ENCODE results near the gene WDR93. TPM values are rescaled to one million over a fixed set of nuclear protein-coding genes. Genes with fewer than 3 reads are reported as not detected.

WDR93 gene
- total RNA-seq, 1 experiment from 2014 or later, result not detected

- Histone ChIP-seq H3K4me1 (no peaks in the 10 kb centered on the region), H3K9me3 (replicated peaks) (no peaks in the 10 kb centered on the region), H3K27me3 (0 out of 2 replicates have a peak, but pooled peaks cover 3% of the 10 kb centered on the region), H3K36me3 (no peaks in the 10 kb centered on the region), H3K4me3 (no peak overlapping the region), H3K27ac (no peak overlapping the region)
- no peak for DNase-seq
Observed at GRCh38 chr15:89758283-89758682, 67.7 kb downstream of the WDR93 start.

DNA sequence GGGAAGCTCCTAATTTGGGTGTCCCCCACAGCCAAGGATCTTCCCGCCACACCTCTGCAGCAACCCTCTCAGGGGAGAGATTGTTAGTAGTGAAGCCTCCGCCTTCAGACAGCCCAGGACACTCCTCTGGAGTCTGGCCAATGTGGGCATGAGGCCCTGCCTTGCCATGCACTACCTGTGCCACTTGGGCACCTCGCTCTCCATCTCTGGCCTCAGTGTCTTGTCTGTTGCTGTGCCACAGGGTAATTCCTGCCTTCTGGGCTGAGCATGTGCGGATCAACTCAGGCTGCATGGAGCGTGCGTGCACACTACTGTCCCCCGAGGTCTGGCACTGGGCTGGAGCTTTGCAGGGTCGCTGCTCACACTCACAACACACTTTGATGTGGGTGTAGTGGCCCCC, 68.4 kb downstream of the WDR93 start:
- no peak overlapping the region for H3K27ac ChIP-seq

GRCh38 chr15:89759835-89760234, 69.2 kb downstream of the WDR93 start:
- Histone ChIP-seq H3K4me1 (no peaks in the 10 kb centered on the region), H3K27me3 (0 out of 2 replicates have a peak, but pooled peaks cover 3% of the 10 kb centered on the region), H3K27ac (no peak overlapping the region), H3K36me3 (no peaks in the 10 kb centered on the region), H3K9me3 (replicated peaks) (no peaks in the 10 kb centered on the region), H3K4me3 (no peak overlapping the region)
- DNase-seq, result no peak

More for the DNA sequence above, 68.4 kb downstream of the WDR93 start:
- Histone ChIP-seq H3K4me3 (no peak overlapping the region), H3K27me3 (0 out of 2 replicates have a peak, but pooled peaks cover 3% of the 10 kb centered on the region), H3K4me1 (no peaks in the 10 kb centered on the region), H3K36me3 (no peaks in the 10 kb centered on the region), H3K9me3 (replicated peaks) (no peaks in the 10 kb centered on the region)
- DNase-seq, result no peak

GRCh38 chr15:89760303-89761008, 69.8 kb downstream of the WDR93 start:
- Histone ChIP-seq H3K36me3 (no peaks in the 10 kb centered on the region), H3K27ac (no peak overlapping the region), H3K4me1 (no peaks in the 10 kb centered on the region), H3K27me3 (0 out of 2 replicates have a peak, but pooled peaks cover 3% of the 10 kb centered on the region), H3K9me3 (replicated peaks) (no peaks in the 10 kb centered on the region), H3K4me3 (no peak overlapping the region)
- DNase-seq, result peak; percentile 60 to 88

DNA sequence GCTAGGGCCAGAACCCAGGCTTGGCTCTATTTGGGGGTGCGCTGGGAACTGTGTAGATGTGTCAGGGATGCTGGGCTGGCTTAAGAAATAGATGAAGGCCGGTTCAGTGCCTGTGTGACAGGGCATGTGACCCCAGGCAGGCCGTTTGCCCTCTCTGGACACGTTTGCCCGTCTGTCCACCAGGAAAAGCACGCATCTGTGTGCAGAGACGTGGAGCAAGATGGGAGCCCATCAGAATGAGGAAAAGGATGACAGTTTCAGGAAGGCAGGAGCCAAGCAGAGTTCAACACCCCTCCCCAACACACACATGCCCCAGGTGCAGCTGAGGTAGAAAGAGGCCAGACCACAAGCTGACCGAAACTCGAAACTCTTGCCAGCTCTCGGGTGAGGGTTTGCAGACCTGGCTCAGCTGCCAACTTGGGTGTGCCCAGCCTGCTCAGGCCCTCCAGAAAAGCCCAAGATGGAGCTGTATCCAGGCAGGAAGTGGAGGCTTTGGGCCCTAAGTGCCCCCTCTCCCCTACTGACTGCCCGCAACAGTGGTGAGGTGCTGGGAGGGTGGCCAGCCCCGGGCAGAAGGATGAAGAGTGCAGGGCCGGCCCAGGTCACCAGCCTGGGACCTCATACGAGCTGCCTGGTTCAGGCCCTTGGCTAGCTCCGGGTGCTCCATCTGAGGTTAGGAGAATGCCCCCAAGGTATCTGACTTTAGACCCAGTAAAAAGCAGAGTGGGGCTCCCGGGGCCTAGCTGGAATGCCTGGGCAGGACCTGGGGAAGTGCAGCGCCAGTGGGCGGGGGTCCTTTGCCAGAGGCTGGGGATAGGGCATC, 70.6 kb downstream of the WDR93 start:
- H3K4me3 ChIP-seq, result no peak overlapping the region
- H3K9me3 ChIP-seq (replicated peaks), result no peaks in the 10 kb centered on the region
- 0 out of 2 replicates have a peak, but pooled peaks cover 3% of the 10 kb centered on the region for H3K27me3 ChIP-seq
- no peak for DNase-seq
- no peak overlapping the region for H3K27ac ChIP-seq
- H3K36me3 ChIP-seq, result no peaks in the 10 kb centered on the region
- no peaks in the 10 kb centered on the region for H3K4me1 ChIP-seq

DNA sequence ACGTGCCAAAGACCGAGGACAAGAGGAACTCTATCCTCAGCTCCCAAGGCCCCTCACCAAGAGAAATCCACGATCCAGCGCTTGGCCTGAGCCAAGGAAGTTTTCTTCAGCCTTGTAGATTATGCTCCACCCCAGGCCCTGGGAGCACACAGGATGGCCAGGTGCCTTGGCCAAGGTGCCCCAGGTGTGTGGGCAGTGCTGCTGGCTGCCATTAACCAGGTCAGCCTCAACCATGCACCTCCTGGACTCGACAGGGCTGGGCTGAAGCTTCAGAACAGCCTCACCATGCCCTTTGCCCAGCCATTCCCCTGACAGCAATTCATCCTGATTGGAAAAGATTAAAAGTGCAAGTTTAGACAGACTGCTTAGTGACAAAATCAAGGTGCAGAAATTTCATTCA, 71.3 kb downstream of the WDR93 start:
- DNase-seq, result no peak
- Histone ChIP-seq H3K27me3 (0 out of 2 replicates have a peak, but pooled peaks cover 3% of the 10 kb centered on the region), H3K36me3 (no peaks in the 10 kb centered on the region), H3K9me3 (replicated peaks) (no peaks in the 10 kb centered on the region), H3K4me1 (no peaks in the 10 kb centered on the region), H3K4me3 (no peak overlapping the region), H3K27ac (no peak overlapping the region)

- Histone ChIP-seq H3K27me3 (no peaks in the 10 kb centered on the region), H3K4me3 (no peak overlapping the region), H3K9me3 (replicated peaks) (no peaks in the 10 kb centered on the region), H3K27ac (no peak overlapping the region), H3K36me3 (no peaks in the 10 kb centered on the region), H3K4me1 (no peaks in the 10 kb centered on the region)
- no peak for DNase-seq
Observed at GRCh38 chr15:89765694-89766093, 75.1 kb downstream of the WDR93 start.

- H3K27me3 ChIP-seq, result no peaks in the 10 kb centered on the region
- no peaks in the 10 kb centered on the region for H3K36me3 ChIP-seq
- H3K4me1 ChIP-seq, result no peaks in the 10 kb centered on the region
- no peak overlapping the region for H3K27ac ChIP-seq
- H3K4me3 ChIP-seq, result no peak overlapping the region
- DNase-seq, result no peak
- H3K9me3 ChIP-seq (replicated peaks), result no peaks in the 10 kb centered on the region
Observed at GRCh38 chr15:89766357-89767311, 76.0 kb downstream of the WDR93 start.

DNA sequence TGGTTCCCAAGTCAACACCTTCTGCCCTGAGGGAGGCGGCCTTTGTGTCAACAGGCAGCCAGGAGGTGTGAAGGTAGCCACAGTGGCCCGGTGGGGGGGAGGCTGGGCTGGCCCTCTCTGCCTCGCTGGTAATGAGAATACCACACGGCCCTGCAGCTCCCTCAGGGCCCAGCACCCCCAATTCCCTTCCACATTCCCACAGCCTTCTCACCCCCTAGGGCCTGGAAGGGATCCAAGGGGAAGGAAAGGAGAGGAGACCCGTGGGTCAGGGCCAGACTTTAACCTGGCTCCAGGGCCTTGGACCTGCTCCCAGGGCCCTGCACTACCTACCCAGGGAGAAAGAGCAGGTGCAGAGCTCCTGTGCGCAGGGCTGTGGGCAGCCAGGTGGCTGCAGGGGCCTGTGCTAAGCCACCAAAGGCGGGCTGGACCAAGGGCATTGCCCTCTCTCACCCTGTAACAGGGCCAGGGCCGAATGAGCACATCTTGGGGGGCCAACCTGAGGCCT, 76.9 kb downstream of the WDR93 start:
- no peak for DNase-seq
- H3K27ac ChIP-seq, result no peak overlapping the region
- H3K27me3 ChIP-seq, result no peaks in the 10 kb centered on the region
- H3K9me3 ChIP-seq (replicated peaks), result no peaks in the 10 kb centered on the region
- no peaks in the 10 kb centered on the region for H3K36me3 ChIP-seq
- no peaks in the 10 kb centered on the region for H3K4me1 ChIP-seq
- H3K4me3 ChIP-seq, result no peak overlapping the region

DNA sequence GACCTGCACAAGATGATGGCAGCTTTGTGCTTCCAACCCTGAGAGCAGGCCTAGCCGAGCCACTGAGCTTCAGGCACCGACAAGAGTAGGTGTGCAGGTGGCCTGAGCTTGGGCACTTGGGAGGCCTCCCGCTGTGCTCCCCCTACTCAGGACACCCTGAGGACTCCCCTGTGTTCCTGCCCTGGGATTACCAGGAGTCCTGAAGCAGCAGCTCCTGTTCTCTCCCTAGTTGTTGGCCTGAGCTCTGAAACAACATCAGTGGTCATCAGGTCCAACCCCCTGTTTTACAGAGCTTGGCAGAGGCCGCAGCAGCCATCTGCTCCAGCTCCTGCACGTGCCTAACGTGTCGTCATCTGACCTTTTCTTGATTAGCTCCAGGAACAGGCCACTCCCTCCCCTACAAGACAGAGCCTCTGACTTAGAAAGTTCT, 77.5 kb downstream of the WDR93 start:
- Histone ChIP-seq H3K4me1 (no peaks in the 10 kb centered on the region), H3K9me3 (replicated peaks) (no peaks in the 10 kb centered on the region), H3K36me3 (no peaks in the 10 kb centered on the region), H3K27me3 (no peaks in the 10 kb centered on the region), H3K4me3 (no peak overlapping the region), H3K27ac (no peak overlapping the region)
- no peak for DNase-seq

- Histone ChIP-seq H3K9me3 (replicated peaks) (no peaks in the 10 kb centered on the region), H3K36me3 (no peaks in the 10 kb centered on the region), H3K4me1 (no peaks in the 10 kb centered on the region), H3K4me3 (no peak overlapping the region), H3K27ac (no peak overlapping the region), H3K27me3 (no peaks in the 10 kb centered on the region)
- DNase-seq, result no peak
Observed at GRCh38 chr15:89769366-89769765, 78.8 kb downstream of the WDR93 start.

- Histone ChIP-seq H3K27me3 (no peaks in the 10 kb centered on the region), H3K4me3 (no peak overlapping the region), H3K27ac (no peak overlapping the region), H3K36me3 (no peaks in the 10 kb centered on the region), H3K9me3 (replicated peaks) (no peaks in the 10 kb centered on the region), H3K4me1 (no peaks in the 10 kb centered on the region)
- DNase-seq, result no peak
Observed at GRCh38 chr15:89770041-89770440, 79.4 kb downstream of the WDR93 start.

DNA sequence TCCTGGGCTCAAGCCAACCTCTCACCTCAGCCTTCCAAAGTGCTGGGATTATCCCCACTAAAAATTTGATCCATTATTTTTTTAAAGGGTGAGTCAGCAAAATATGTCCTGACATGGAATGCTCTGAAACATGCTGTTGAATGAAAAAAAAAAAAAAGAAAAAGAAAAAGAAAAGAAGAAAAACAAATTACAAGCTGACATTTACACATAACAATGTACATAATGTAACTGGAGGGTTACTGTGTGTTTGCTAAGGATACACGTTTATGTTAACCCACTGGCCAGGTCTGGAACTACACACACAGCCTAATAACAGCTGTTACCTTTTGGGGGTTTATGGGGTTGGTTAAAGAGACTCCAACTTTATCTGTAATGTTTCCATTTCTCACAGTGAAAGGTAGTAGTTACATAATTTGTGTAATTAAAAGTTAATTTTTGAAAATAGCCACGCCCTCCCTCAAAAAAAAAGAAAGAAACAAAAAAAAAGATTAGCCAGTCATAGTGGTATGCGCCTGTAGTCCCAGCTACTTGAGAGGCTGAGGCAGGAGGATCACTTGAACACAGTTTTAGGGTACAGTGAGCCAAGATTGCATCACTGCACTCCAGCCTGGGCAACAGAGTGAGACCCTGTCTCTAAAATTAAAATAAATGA, 82.4 kb downstream of the WDR93 start:
- no peaks in the 10 kb centered on the region for H3K27me3 ChIP-seq
- H3K36me3 ChIP-seq, result no peaks in the 10 kb centered on the region
- H3K4me3 ChIP-seq, result no peak overlapping the region
- H3K9me3 ChIP-seq (replicated peaks), result no peaks in the 10 kb centered on the region
- no peak overlapping the region for H3K27ac ChIP-seq
- no peaks in the 10 kb centered on the region for H3K4me1 ChIP-seq
- DNase-seq, result no peak

- no peak for DNase-seq
- no peaks in the 10 kb centered on the region for H3K36me3 ChIP-seq
Observed at GRCh38 chr15:89774492-89774891, 83.9 kb downstream of the WDR93 start.

More at GRCh38 chr15:89774492-89774891, 83.9 kb downstream of the WDR93 start:
- Histone ChIP-seq H3K4me3 (no peak overlapping the region), H3K4me1 (no peaks in the 10 kb centered on the region), H3K27ac (no peak overlapping the region), H3K27me3 (no peaks in the 10 kb centered on the region), H3K9me3 (replicated peaks) (no peaks in the 10 kb centered on the region)

Data from SJCRH30 (cell line).